GM18909 (cell line): Measurements from ENCODE around the gene LIF.
A peak's percentile ranks its signal among the peaks of the same experiment; 100 is the strongest.

Experiments used
- ATAC-seq: cut with Tn5 transposase; IDR thresholded peaks from one replicate; pipeline ENCODE4 v1.9.1; 2021; ENCODE audit warnings: mild to moderate bottlenecking; ENCODE audit not compliant: unreplicated experiment, poor library complexity

Gene LIF

GRCh38 chr22:30245985-30246813 is at the start of gene LIF:
LIF (minus strand) TSS chr22:30246759; CDS start chr22:30246695, 64 bp downstream.
- no peak for ATAC-seq

- no peak for ATAC-seq
Observed at GRCh38 chr22:30296324-30296723, 49.8 kb upstream of the LIF start.

- no peak for ATAC-seq
Observed at GRCh38 chr22:30295576-30295975, 49.0 kb upstream of the LIF start.

GRCh38 chr22:30294830-30295229 is 48.3 kb upstream of the LIF start:
- no peak for ATAC-seq

GRCh38 chr22:30294066-30294465 is 47.5 kb upstream of the LIF start:
- no peak for ATAC-seq

GRCh38 chr22:30293026-30293425 is 46.5 kb upstream of the LIF start:
- no peak for ATAC-seq

- ATAC-seq = no peak
Observed at GRCh38 chr22:30292069-30292970, 45.8 kb upstream of the LIF start.

GRCh38 chr22:30291058-30291892 is 44.7 kb upstream of the LIF start:
- ATAC-seq = no peak

GRCh38 chr22:30290342-30291057 is 43.9 kb upstream of the LIF start:
- ATAC-seq = peak; percentile 25

GRCh38 chr22:30289980-30290313 is 43.4 kb upstream of the LIF start:
- ATAC-seq = peak; percentile 12

GRCh38 chr22:30289141-30289979 is 42.8 kb upstream of the LIF start, which contains the start of gene CASTOR1:
CASTOR1 (minus strand) TSS chr22:30289505; CDS start chr22:30289497, 8 bp downstream.
- peak; percentile 72 for ATAC-seq

- no peak for ATAC-seq
Observed at GRCh38 chr22:30288419-30289140, 42.0 kb upstream of the LIF start.

GRCh38 chr22:30287648-30288418 is 41.3 kb upstream of the LIF start:
- ATAC-seq = no peak

GRCh38 chr22:30286813-30287647 is 40.5 kb upstream of the LIF start:
- ATAC-seq = no peak

- no peak for ATAC-seq
Observed at GRCh38 chr22:30286331-30286730, 39.8 kb upstream of the LIF start.

- no peak for ATAC-seq
Observed at GRCh38 chr22:30285846-30286200, 39.3 kb upstream of the LIF start.
